ENCODE data around the gene BPTF. TPM values are rescaled to one million over a fixed set of nuclear protein-coding genes. Genes with fewer than 3 reads are reported as not detected.
"Not testable (repeated sequence)": the region's sequence is repeated elsewhere in the genome, so short reads cannot be mapped to it uniquely, and the experiment has no call there.

The BPTF gene
- total RNA-seq, 3 donors from 2014 or later, result 80.6 to 115 (median 90.0) TPM

GRCh38 chr17:67970783-67971182 lies 145.5 kb downstream of the BPTF start:
- no peak for ATAC-seq
- H3K4me1 ChIP-seq (ENCODE audit: low read depth), result no peaks in the 10 kb centered on the region
- no peaks in the 10 kb centered on the region for H3K9me3 ChIP-seq
- no peak for TF ChIP-seq CTCF (IDR thresholded peaks at IDR 0.05)
- intact Hi-C loops (cut with DNase I, micrococcal nuclease), result no loop called here
- H3K36me3 ChIP-seq (ENCODE audit: low read depth), result no peaks in the 10 kb centered on the region
- no peak for DNase-seq
- no peak overlapping the region for H3K4me3 ChIP-seq

GRCh38 chr17:67974185-67974584 lies 148.9 kb downstream of the BPTF start:
- intact Hi-C loops (cut with DNase I, micrococcal nuclease), result no loop called here
- no peak for TF ChIP-seq CTCF (IDR thresholded peaks at IDR 0.05)
- no peak for ATAC-seq
- no peaks in the 10 kb centered on the region for H3K4me1 ChIP-seq (ENCODE audit: low read depth)
- H3K4me3 ChIP-seq, result no peak overlapping the region
- no peaks in the 10 kb centered on the region for H3K9me3 ChIP-seq
- no peak for DNase-seq
- no peaks in the 10 kb centered on the region for H3K36me3 ChIP-seq (ENCODE audit: low read depth)

- no peak for ATAC-seq
Measured at GRCh38 chr17:67974598-67975066, 149.3 kb downstream of the BPTF start.

GRCh38 chr17:67976306-67976705 lies 151.0 kb downstream of the BPTF start:
- H3K36me3 ChIP-seq (ENCODE audit: low read depth); DNase-seq; ATAC-seq; H3K4me1 ChIP-seq (ENCODE audit: low read depth); intact Hi-C loops (cut with DNase I, micrococcal nuclease); H3K4me3 ChIP-seq; H3K9me3 ChIP-seq: not testable (repeated sequence)

More at GRCh38 chr17:67974598-67975066, 149.3 kb downstream of the BPTF start:
- Histone ChIP-seq H3K4me1 (ENCODE audit: low read depth) (no peaks in the 10 kb centered on the region), H3K36me3 (ENCODE audit: low read depth) (no peaks in the 10 kb centered on the region), H3K9me3 (no peaks in the 10 kb centered on the region), H3K4me3 (no peak overlapping the region)
- intact Hi-C loops (cut with DNase I, micrococcal nuclease), result no loop called here
- no peak for TF ChIP-seq CTCF (IDR thresholded peaks at IDR 0.05)
- no peak for DNase-seq

GRCh38 chr17:67980456-67980855 lies 155.2 kb downstream of the BPTF start:
- Histone ChIP-seq H3K4me1 (ENCODE audit: low read depth) (no peaks in the 10 kb centered on the region), H3K36me3 (ENCODE audit: low read depth) (no peaks in the 10 kb centered on the region), H3K4me3 (no peak overlapping the region), H3K9me3 (no peaks in the 10 kb centered on the region)
- ATAC-seq (no peak), DNase-seq (no peak)
- no peak for TF ChIP-seq CTCF (IDR thresholded peaks at IDR 0.05)
- intact Hi-C loops (cut with DNase I, micrococcal nuclease), result no loop called here

GRCh38 chr17:67980883-67981282 lies 155.6 kb downstream of the BPTF start:
- ATAC-seq; intact Hi-C loops (cut with DNase I, micrococcal nuclease); H3K4me3 ChIP-seq; H3K4me1 ChIP-seq (ENCODE audit: low read depth); DNase-seq; H3K36me3 ChIP-seq (ENCODE audit: low read depth); H3K9me3 ChIP-seq: not testable (repeated sequence)

GRCh38 chr17:67982034-67982640 lies 156.8 kb downstream of the BPTF start:
- no peak for ATAC-seq
- Histone ChIP-seq H3K4me1 (ENCODE audit: low read depth) (no peaks in the 10 kb centered on the region), H3K9me3 (no peaks in the 10 kb centered on the region), H3K4me3 (no peak overlapping the region), H3K36me3 (ENCODE audit: low read depth) (no peaks in the 10 kb centered on the region)
- no peak for DNase-seq
- intact Hi-C loops (cut with DNase I, micrococcal nuclease), result no loop called here
- TF ChIP-seq CTCF (IDR thresholded peaks at IDR 0.05), result no peak

All from mucosa of descending colon (tissue), 3 donors.